HCT116 (cell line): ENCODE data around the gene SH2B2.

Experiments used
- CTCF ChIP-seq, 3 experiments: fragments of 200-600 bp in 1 of 3; sonication (generic) in 1 of 3; IDR thresholded peaks in 2 of 3; conservative IDR thresholded peaks in 1 of 3; 2 replicates each; pipeline ENCODE4 v1.5.1; 2012 to 2017; ENCODE audit warnings: low read depth in 2 of 3, low read length in 2 of 3, antibody characterized with exemption in 1 of 3, borderline replicate concordance in 1 of 3, control low read depth in 1 of 3, mild to moderate bottlenecking in 1 of 3, mixed read lengths in 1 of 3, mixed run types in 1 of 3, moderate library complexity in 1 of 3; ENCODE audit not compliant: insufficient read depth in 1 of 3
- FOSL1 ChIP-seq: IDR thresholded peaks from 2 replicates; pipeline ENCODE4 v1.6.1; 2012; ENCODE audit warnings: low read depth
- POLR2A ChIP-seq: IDR thresholded peaks from 2 replicates; pipeline ENCODE4 v1.7.0; 2011; ENCODE audit warnings: borderline replicate concordance; ENCODE audit not compliant: insufficient read depth, insufficient read length; ENCODE audit errors: extremely low read depth
- ZBTB33 ChIP-seq: IDR thresholded peaks from 2 replicates; pipeline ENCODE4 v1.6.1; 2011; ENCODE audit warnings: mild to moderate bottlenecking, low read length, moderate library complexity; ENCODE audit not compliant: insufficient replicate concordance; ENCODE audit errors: extremely low read depth

GRCh38 chr7:102302025-102302424, 15.4 kb downstream of the SH2B2 start:
- TF ChIP-seq ZBTB33 (no peak), FOSL1 (no peak), POLR2A (no peak), CTCF (IDR thresholded peaks at IDR 0.05 in 2 of 3, conservative IDR thresholded peaks at IDR 0.05 in 1 of 3; ENCODE audit: borderline replicate concordance in 1 of 3, insufficient read depth in 1 of 3, low read depth in 2 of 3, low read length in 2 of 3) (no peak)
